K562 (cell line): ENCODE results near the gene MYO1A. TPM values are rescaled to one million over a fixed set of nuclear protein-coding genes. Genes with fewer than 3 reads are reported as not detected.
"Not testable (repeated sequence)": the region's sequence is repeated elsewhere in the genome, so short reads cannot be mapped to it uniquely, and the experiment has no call there.

Source experiments
- ATAC-seq: fragments of 200-7000 bp; cut with Tn5 transposase; 3 replicates; pipeline ENCODE4 v1.9.1; 2020; ENCODE audit warnings: moderate library complexity
- BruUV-seq: library from RNA; stranded (reverse); fragments of 400-500 nt; replicated peaks from 2 replicates; lab custom pipeline; 2021; lab: Mats Ljungman, UMichigan
- CTCF ChIA-PET: fragments of 300-600 bp; formaldehyde crosslinking; extraction: SDS; loops from one replicate; lab custom pipeline; 2021; ENCODE audit warnings: low intra/inter-chr PET ratio; lab: Yijun Ruan, JAX
- POLR2A ChIA-PET: fragments of 300-600, 350-650 bp; sonication (Branson Sonifier 250); formaldehyde crosslinking; extraction: SDS; loops from one replicate; lab custom pipeline; 2021; ENCODE audit warnings: antibody characterized with exemption, inconsistent platforms; lab: Yijun Ruan, JAX
- DNase-seq, 4 experiments: peaks; one replicate each; pipeline versions ENCODE4 v3.0.0 to v3.0.0-alpha.2; 2011 to 2018; ENCODE audit warnings: low spot score in 3 of 4, mixed read lengths in 3 of 4; ENCODE audit errors: extremely low read depth in 1 of 4
- FAIRE-seq: peaks from 2 replicates; lab custom pipeline; 2011; peaks lifted over from hg19 to GRCh38; lab: Jason Lieb, UNC
- H2AFZ ChIP-seq: 2 replicates; pipeline ENCODE4 v1.6.0; 2011; ENCODE audit warnings: low read depth, low read length, control low read depth, inconsistent platforms
- H3K27ac ChIP-seq: fragments of 200-600 bp; 3 replicates; pipeline ENCODE4 v1.8.0; 2011; ENCODE audit warnings: low read depth, mild to moderate bottlenecking, control low read depth, inconsistent platforms, low read length, moderate library complexity, mixed read lengths; ENCODE audit errors: extremely low read depth
- H3K27me3 ChIP-seq, 2 experiments: fragments of 300-600 bp in 1 of 2; 2 replicates in 1 of 2; 3 replicates in 1 of 2; pipeline versions ENCODE4 v1.6.0 to v1.8.0; 2011; ENCODE audit warnings: inconsistent platforms in 2 of 2, low read length in 2 of 2, mild to moderate bottlenecking in 1 of 2, mixed read lengths in 1 of 2, moderate library complexity in 1 of 2; ENCODE audit not compliant: control insufficient read depth in 2 of 2, insufficient read depth in 2 of 2
- H3K36me3 ChIP-seq: fragments of 300-600 bp; 3 replicates; pipeline ENCODE4 v1.8.0; 2011; ENCODE audit warnings: mild to moderate bottlenecking, low read length, inconsistent platforms; ENCODE audit not compliant: control insufficient read depth, insufficient read depth
- H3K4me1 ChIP-seq, 2 experiments: fragments of 200-600 bp in 1 of 2; replicated peaks in 1 of 2; 2 replicates in 1 of 2; 3 replicates in 1 of 2; pipeline versions ENCODE4 v1.5.1 to v1.8.0; 2011; ENCODE audit warnings: inconsistent platforms in 2 of 2, low read length in 2 of 2, mild to moderate bottlenecking in 1 of 2, mixed read lengths in 1 of 2, moderate library complexity in 1 of 2; ENCODE audit not compliant: control insufficient read depth in 2 of 2, insufficient read depth in 2 of 2
- H3K4me2 ChIP-seq: 2 replicates; pipeline ENCODE4 v1.6.1; 2011; ENCODE audit warnings: low read length, control low read depth, inconsistent platforms, mixed read lengths; ENCODE audit not compliant: insufficient read depth
- H3K4me3 ChIP-seq: fragments of 200-600 bp; sonication (generic), shearing (Covaris generic); 2 replicates; pipeline ENCODE4 v1.5.1; 2016; ENCODE audit warnings: control low read depth, inconsistent platforms
- H3K79me2 ChIP-seq: fragments of 200-600 bp; 3 replicates; pipeline ENCODE4 v1.8.0; 2011; ENCODE audit warnings: low read length, inconsistent platforms; ENCODE audit not compliant: control insufficient read depth, insufficient read depth
- H3K9ac ChIP-seq, 2 experiments: 2 replicates each; pipeline versions ENCODE4 v1.6.0 to v1.6.1; 2011; ENCODE audit warnings: low read depth in 2 of 2, low read length in 2 of 2, control low read depth in 1 of 2, inconsistent platforms in 1 of 2, mild to moderate bottlenecking in 1 of 2, mixed read lengths in 1 of 2; ENCODE audit not compliant: insufficient read depth in 1 of 2
- H3K9me1 ChIP-seq: one replicate; pipeline ENCODE4 v1.6.0; 2011; ENCODE audit warnings: inconsistent platforms, mild to moderate bottlenecking, low read length, moderate library complexity; ENCODE audit not compliant: control insufficient read depth, insufficient read depth
- H3K9me3 ChIP-seq: replicated peaks from 2 replicates; pipeline ENCODE4 v1.5.1; 2011; ENCODE audit warnings: low read depth, low read length, inconsistent platforms; ENCODE audit not compliant: control insufficient read depth, insufficient read depth
- H4K20me1 ChIP-seq: replicated peaks from 2 replicates; pipeline ENCODE4 v1.6.1; 2011; ENCODE audit warnings: low read length, inconsistent platforms, mixed read lengths; ENCODE audit not compliant: control insufficient read depth, insufficient read depth
- BCL6 ChIP-seq: fragments of 250-450 bp; sonication (Bioruptor Pico); IDR thresholded peaks from 2 replicates; pipeline ENCODE4 v1.4.0; 2020
- DMBX1 ChIP-seq: fragments of 250-450 bp; sonication (Bioruptor Pico); IDR thresholded peaks from 2 replicates; pipeline ENCODE4 v1.8.0; 2022; ENCODE audit warnings: inconsistent platforms, mild to moderate bottlenecking, moderate library complexity, borderline replicate concordance
- GABPB2 ChIP-seq: fragments of 250-450 bp; sonication (Bioruptor Pico); conservative IDR thresholded peaks from 2 replicates; pipeline ENCODE4 v1.5.1; 2021; ENCODE audit warnings: mild to moderate bottlenecking
- ILF3 ChIP-seq: fragments of 450-650 bp; IDR thresholded peaks from 2 replicates; pipeline ENCODE4 v1.6.1; 2018; ENCODE audit warnings: antibody characterized with exemption, mild to moderate bottlenecking, moderate library complexity, borderline replicate concordance
- MAFK ChIP-seq: IDR thresholded peaks from 2 replicates; pipeline ENCODE4 v1.6.1; 2011; ENCODE audit warnings: low read length, improper control_type of control experiment
- NCOA1 ChIP-seq: fragments of 450-650 bp; IDR thresholded peaks from 2 replicates; pipeline ENCODE4 v1.6.1; 2016; ENCODE audit warnings: low read depth
- POLR2A ChIP-seq: fragments of 450-650 bp; conservative IDR thresholded peaks from 2 replicates; pipeline ENCODE4 v1.6.1; 2016
- U2AF2 ChIP-seq: fragments of 200-400 bp; formaldehyde crosslinking; optimal IDR thresholded peaks from 2 replicates; pipeline ENCODE3; 2017; ENCODE audit warnings: low read depth, mild to moderate bottlenecking, low read length
- WGBS: fragments of 100-300 bp; shearing (Covaris generic); methylation state at CpG from one replicate; pipeline ENCODE4 v1.1.6; 2016; ENCODE audit warnings: low coverage, mixed read lengths; ENCODE audit not compliant: insufficient coverage; ENCODE audit errors: missing lambda C conversion rate; 5-methylcytosine and 5-hydroxymethylcytosine counted together
- in situ Hi-C: fragments of 300-500 bp; cut with MboI; formaldehyde crosslinking; loops from 4 replicates; pipeline ENCODE4 v1.15.0; 2018; ENCODE audit warnings: inconsistent platforms, mixed read lengths
- intact Hi-C: fragments of 100-400 bp; cut with micrococcal nuclease; formaldehyde crosslinking; loops from 2 replicates; pipeline ENCODE4 v1.14.2; 2022
- polyA plus RNA-seq, 8 experiments: library from polyadenylated mRNA; depleted of rRNA in 4 of 8; stranded (reverse) in 5 of 8; unstranded in 3 of 8; fragments of >200 nt; fragmentation: Nextera tagmentation in 2 of 8; fragmentation: Illumina TruSeq in 1 of 8; extraction: Ambion mirVana in 2 of 8; extraction: Trizol in 1 of 8; gene quantifications; 2 replicates each; pipeline versions ENCODE4 v1.2.1 to v1.2.3, GENCODE V29; 2011 to 2014; ENCODE audit warnings: inconsistent platforms in 1 of 8, missing spikeins in 1 of 8
- total RNA-seq, 7 experiments: library from RNA; depleted of rRNA in 6 of 7; stranded (reverse); fragments of >200 nt in 6 of 7; fragmentation: Illumina TruSeq in 2 of 7; extraction: Trizol in 2 of 7; gene quantifications; 2 replicates each; pipeline versions ENCODE4 v1.2.1 to v1.2.3, GENCODE V29; 2011 to 2021; ENCODE audit warnings: low replicate concordance in 1 of 7
- TF ChIP-seq, protein P1 (sequence below): IDR thresholded peaks from 2 replicates; pipeline ENCODE4 v1.6.1; 2012; ENCODE audit warnings: low read depth, low read length, improper control_type of control experiment, borderline replicate concordance

The MYO1A gene
- total and polyA plus RNA-seq, 9 of the 15 experiments (the other 6 are each of a cell fraction or from before 2014, with no cell fraction given): 0.03 to 0.29 (median 0.14) TPM; not detected in 2

DNA sequence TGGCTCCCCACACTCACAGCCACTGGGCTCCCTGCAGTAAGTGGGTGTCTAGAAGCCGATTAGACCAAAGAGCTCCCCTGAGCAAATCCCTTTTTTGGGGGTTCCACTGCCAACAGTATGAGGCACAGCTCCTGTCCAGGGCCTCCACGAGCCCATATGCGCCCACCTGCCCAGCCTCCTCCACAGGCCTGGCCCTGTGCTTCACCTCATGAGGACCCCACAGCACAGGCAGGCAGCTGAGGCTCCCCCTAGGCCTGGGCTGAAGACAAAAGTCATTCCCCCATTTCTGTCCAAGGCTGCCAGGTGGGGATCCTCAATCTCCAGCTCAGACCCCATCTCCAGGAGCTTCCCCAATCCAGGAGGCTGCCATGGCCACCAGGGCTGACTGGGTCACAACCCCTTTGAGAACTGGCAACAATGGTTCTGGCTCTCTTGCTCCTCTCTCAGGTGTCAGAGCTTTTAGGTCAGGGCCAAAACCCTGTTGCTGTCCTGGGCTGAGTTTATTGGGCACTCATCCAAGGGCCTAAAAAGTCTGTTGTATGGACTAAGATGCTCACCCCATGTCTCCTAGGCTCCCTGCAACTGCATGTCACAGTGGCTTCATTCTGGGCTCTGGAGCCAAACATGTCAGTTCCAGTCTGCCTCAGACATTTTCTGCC is 67.2 kb downstream of the MYO1A start:
- H3K4me1 ChIP-seq: peaks cover 8 to 16% of the 10 kb centered on the region in 2 experiments
- H3K36me3 ChIP-seq, H3K27ac ChIP-seq, H3K79me2 ChIP-seq, H2AFZ ChIP-seq, H3K9me3 ChIP-seq, POLR2A ChIA-PET, H4K20me1 ChIP-seq, H3K4me2 ChIP-seq, CTCF ChIA-PET, H3K9ac ChIP-seq, intact Hi-C loops, H3K9me1 ChIP-seq, in situ Hi-C loops, BruUV-seq, ATAC-seq, FAIRE-seq, H3K27me3 ChIP-seq, H3K4me3 ChIP-seq: not testable (repeated sequence)
- DNase-seq: peak in 1 of 4 experiments; percentile 3
- WGBS: 40% methylated on average over 1 of the region's 3 CpGs

DNA sequence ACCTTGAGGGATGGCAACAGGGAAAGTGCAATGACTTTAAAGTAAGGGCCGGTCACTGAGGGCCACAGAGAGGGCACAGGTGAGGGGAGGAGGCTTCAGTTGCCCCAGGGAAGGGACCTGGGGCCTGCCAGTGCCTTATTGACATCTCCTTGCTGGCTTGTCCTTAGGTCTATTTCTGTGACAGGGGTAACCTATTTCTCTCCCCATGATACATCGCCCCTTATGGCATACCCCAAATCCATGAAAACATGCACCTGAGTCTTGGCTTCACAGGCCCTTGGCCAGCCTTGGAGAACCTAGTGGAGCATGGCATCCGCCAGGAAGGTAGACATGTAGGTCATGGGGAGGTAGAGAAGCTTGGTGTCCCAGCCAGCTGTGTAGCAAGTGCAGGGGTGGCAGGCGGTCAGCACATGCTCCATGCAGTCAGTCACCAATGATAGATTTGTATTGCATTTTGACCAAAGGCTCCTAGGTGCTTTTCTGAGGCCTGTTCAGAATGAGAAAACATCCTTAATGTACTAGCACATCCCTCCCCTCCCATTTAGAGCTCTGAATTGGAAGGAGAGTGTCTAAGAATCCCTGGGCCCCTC is 68.9 kb downstream of the MYO1A start:
- no peak overlapping the region for H2AFZ ChIP-seq
- WGBS: 53% methylated on average over 4 of the region's 4 CpGs

More for the DNA sequence above, 68.9 kb downstream of the MYO1A start:
- no peak overlapping the region for H3K4me3 ChIP-seq
- ATAC-seq (no peak), FAIRE-seq (no peak), DNase-seq (no peak)
- BruUV-seq: no TSS peak
- in situ Hi-C loops: no loop called here
- intact Hi-C loops: no loop called here
- H3K27me3 ChIP-seq: no peaks in the 10 kb centered on the region
- H3K9me1 ChIP-seq: no peaks in the 10 kb centered on the region
- ChIA-PET POLR2A (interaction anchor here (0.7 kb wide), 1 partner anchor 82 kb away, joined by 3 read pairs; no protein-coding TSS in a partner anchor), CTCF (interaction anchor here (0.6 kb wide), 1 partner anchor 67 kb away, joined by 4 read pairs; no protein-coding TSS in a partner anchor)
- H3K4me1 ChIP-seq: peaks cover 0 to 7% of the 10 kb centered on the region in 2 experiments; a peak in 1 of 5 replicates
- no peaks in the 10 kb centered on the region for H3K79me2 ChIP-seq
- H3K9ac ChIP-seq: no peak overlapping the region
- no peaks in the 10 kb centered on the region for H4K20me1 ChIP-seq
- TF ChIP-seq NCOA1: no peak
- TF ChIP-seq GABPB2 (CRISPR knock-in tag): no peak
- no peak for TF ChIP-seq DMBX1 (CRISPR knock-in tag)
- no peak for TF ChIP-seq ILF3
- TF ChIP-seq BCL6 (CRISPR knock-in tag): no peak
- no peak for TF ChIP-seq U2AF2
- TF ChIP-seq POLR2A: no peak
- TF ChIP-seq MAFK: no peak
- TF ChIP-seq, protein P1, sequence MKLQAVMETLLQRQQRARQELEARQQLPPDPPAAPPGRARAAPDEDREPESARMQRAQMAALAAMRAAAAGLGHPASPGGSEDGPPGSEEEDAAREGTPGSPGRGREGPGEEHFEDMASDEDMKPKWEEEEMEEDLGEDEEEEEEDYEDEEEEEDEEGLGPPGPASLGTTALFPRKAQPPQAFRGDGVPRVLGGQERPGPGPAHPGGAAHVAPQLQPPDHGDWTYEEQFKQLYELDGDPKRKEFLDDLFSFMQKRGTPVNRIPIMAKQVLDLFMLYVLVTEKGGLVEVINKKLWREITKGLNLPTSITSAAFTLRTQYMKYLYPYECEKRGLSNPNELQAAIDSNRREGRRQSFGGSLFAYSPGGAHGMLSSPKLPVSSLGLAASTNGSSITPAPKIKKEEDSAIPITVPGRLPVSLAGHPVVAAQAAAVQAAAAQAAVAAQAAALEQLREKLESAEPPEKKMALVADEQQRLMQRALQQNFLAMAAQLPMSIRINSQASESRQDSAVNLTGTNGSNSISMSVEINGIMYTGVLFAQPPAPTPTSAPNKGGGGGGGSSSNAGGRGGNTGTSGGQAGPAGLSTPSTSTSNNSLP: no peak
- H3K9me3 ChIP-seq: no peaks in the 10 kb centered on the region
- no peak overlapping the region for H3K4me2 ChIP-seq
- H3K27ac ChIP-seq: no peak overlapping the region
- H3K36me3 ChIP-seq: no peaks in the 10 kb centered on the region
